Germinal center (tissue), 1 donor: Measurements from ENCODE around the gene NUP93.
"Not testable (repeated sequence)": the region's sequence is repeated elsewhere in the genome, so short reads cannot be mapped to it uniquely, and the experiment has no call there.

Source experiments
- DNase-seq: peaks from one replicate; pipeline ENCODE4 v3.0.0; 2012; ENCODE audit warnings: mixed read lengths, low spot score

The NUP93 gene

GRCh38 chr16:56849690-56850680 lies 120.1 kb downstream of the NUP93 start:
- no peak for DNase-seq

- no peak for DNase-seq
Measured at GRCh38 chr16:56851671-56852400, 121.9 kb downstream of the NUP93 start.

- DNase-seq = no peak
Measured at GRCh38 chr16:56852401-56852730, 122.4 kb downstream of the NUP93 start.

GRCh38 chr16:56852968-56853367 lies 123.0 kb downstream of the NUP93 start:
- DNase-seq = no peak

- no peak for DNase-seq
Measured at GRCh38 chr16:56855201-56855600, 125.3 kb downstream of the NUP93 start.

- DNase-seq = no peak
Measured at GRCh38 chr16:56855946-56856345, 126.0 kb downstream of the NUP93 start.

- no peak for DNase-seq
Measured at GRCh38 chr16:56856876-56857447, 127.0 kb downstream of the NUP93 start.

GRCh38 chr16:56858374-56858773 lies 128.4 kb downstream of the NUP93 start:
- DNase-seq = peak; percentile 26

- no peak for DNase-seq
Measured at GRCh38 chr16:56859636-56860035, 129.7 kb downstream of the NUP93 start.

GRCh38 chr16:56860226-56861020 lies 130.5 kb downstream of the NUP93 start:
- peak; percentile 59 for DNase-seq

- DNase-seq = no peak
Measured at GRCh38 chr16:56861092-56861610, 131.2 kb downstream of the NUP93 start.

GRCh38 chr16:56861756-56862155 lies 131.8 kb downstream of the NUP93 start:
- DNase-seq = no peak

GRCh38 chr16:56862776-56863175 lies 132.8 kb downstream of the NUP93 start:
- DNase-seq = no peak

- DNase-seq = no peak
Measured at GRCh38 chr16:56864960-56865359, 135.0 kb downstream of the NUP93 start, which contains the start of gene SLC12A3. Gene SLC12A3, plus strand, starts transcription at chr16:56865207. Its CDS starts 29 bp downstream, at chr16:56865236.

GRCh38 chr16:56865394-56866062 lies 135.6 kb downstream of the NUP93 start:
- DNase-seq = no peak

GRCh38 chr16:56866955-56867830 lies 137.3 kb downstream of the NUP93 start:
- DNase-seq = peak; percentile 64

GRCh38 chr16:56868175-56868574 lies 138.2 kb downstream of the NUP93 start:
- no peak for DNase-seq

- not testable (repeated sequence) for DNase-seq
Measured at GRCh38 chr16:56868766-56869165, 138.8 kb downstream of the NUP93 start.

GRCh38 chr16:56869513-56870275 lies 139.8 kb downstream of the NUP93 start:
- peak; percentile 75 for DNase-seq
